Measurements from ENCODE around the gene LITAF. TPM values are rescaled to one million over a fixed set of nuclear protein-coding genes. Genes with fewer than 3 reads are reported as not detected.

LITAF gene
- total RNA-seq, 2 experiments from 2014 or later = 171 to 174 TPM

- Mint-ChIP-seq H3K9me3 (peaks cover 10% of the 10 kb centered on the region), H3K27ac (no peak overlapping the region), H3K4me1 (ENCODE audit: low read depth) (peaks cover 24% of the 10 kb centered on the region), H3K27me3 (ENCODE audit: low read depth) (no peaks in the 10 kb centered on the region), H3K4me3 (no peak overlapping the region), H3K36me3 (ENCODE audit: low read depth) (peaks cover 64% of the 10 kb centered on the region)
- no peak for DNase-seq
- CTCF ChIA-PET = interaction anchor here (0.6 to 2.4 kb wide), 3 partner anchors 9 to 26 kb away, joined by 3 to 12 read pairs (median 3); a partner anchor contains a TSS
- intact Hi-C loops (cut with micrococcal nuclease) = no loop called here
Observed at GRCh38 chr16:11553371-11553770, 33.3 kb downstream of the LITAF start.

GRCh38 chr16:11552440-11552839 lies 34.3 kb downstream of the LITAF start:
- intact Hi-C loops (cut with micrococcal nuclease) = no loop called here
- Mint-ChIP-seq H3K27ac (peak overlapping the region; percentile 6), H3K9me3 (peaks cover 10% of the 10 kb centered on the region), H3K4me1 (ENCODE audit: low read depth) (peaks cover 16% of the 10 kb centered on the region), H3K36me3 (ENCODE audit: low read depth) (peaks cover 66% of the 10 kb centered on the region), H3K4me3 (no peak overlapping the region), H3K27me3 (ENCODE audit: low read depth) (no peaks in the 10 kb centered on the region)
- DNase-seq = no peak
- CTCF ChIA-PET = interaction anchor here (1.2 to 1.6 kb wide), 2 partner anchors 20 to 146 kb away, joined by 3 to 6 read pairs; no protein-coding TSS in a partner anchor

GRCh38 chr16:11551842-11552241 lies 34.9 kb downstream of the LITAF start:
- H3K4me3 Mint-ChIP-seq = no peak overlapping the region
- no peak for DNase-seq
- peaks cover 11% of the 10 kb centered on the region for H3K4me1 Mint-ChIP-seq (ENCODE audit: low read depth)
- no peak overlapping the region for H3K27ac Mint-ChIP-seq
- H3K27me3 Mint-ChIP-seq (ENCODE audit: low read depth) = no peaks in the 10 kb centered on the region
- H3K36me3 Mint-ChIP-seq (ENCODE audit: low read depth) = peaks cover 60% of the 10 kb centered on the region
- intact Hi-C loops (cut with micrococcal nuclease) = no loop called here
- CTCF ChIA-PET = interaction anchor here (1.2 to 1.6 kb wide), 2 partner anchors 20 to 145 kb away, joined by 3 to 6 read pairs; no protein-coding TSS in a partner anchor
- H3K9me3 Mint-ChIP-seq = peaks cover 7% of the 10 kb centered on the region

- Mint-ChIP-seq H3K27me3 (ENCODE audit: low read depth) (no peaks in the 10 kb centered on the region), H3K9me3 (no peaks in the 10 kb centered on the region), H3K36me3 (ENCODE audit: low read depth) (peaks cover 53% of the 10 kb centered on the region), H3K27ac (no peak overlapping the region), H3K4me3 (no peak overlapping the region), H3K4me1 (ENCODE audit: low read depth) (peaks cover 7% of the 10 kb centered on the region)
- DNase-seq = no peak
- intact Hi-C loops (cut with micrococcal nuclease) = no loop called here
- CTCF ChIA-PET = interaction anchor here (1.2 to 1.6 kb wide), 2 partner anchors 19 to 145 kb away, joined by 3 to 6 read pairs; no protein-coding TSS in a partner anchor
Observed at GRCh38 chr16:11550791-11551498, 35.8 kb downstream of the LITAF start.

- peaks cover 7% of the 10 kb centered on the region for H3K4me1 Mint-ChIP-seq (ENCODE audit: low read depth)
- CTCF ChIA-PET = interaction anchor here (1.6 to 2.2 kb wide), 2 partner anchors 14 to 15 kb away, joined by 8 to 9 read pairs; no protein-coding TSS in a partner anchor
- H3K36me3 Mint-ChIP-seq (ENCODE audit: low read depth) = peaks cover 36% of the 10 kb centered on the region
- intact Hi-C loops (cut with micrococcal nuclease) = no loop called here
- no peak overlapping the region for H3K27ac Mint-ChIP-seq
- H3K4me3 Mint-ChIP-seq = no peak overlapping the region
- no peaks in the 10 kb centered on the region for H3K27me3 Mint-ChIP-seq (ENCODE audit: low read depth)
- no peak for DNase-seq
- no peaks in the 10 kb centered on the region for H3K9me3 Mint-ChIP-seq
Observed at GRCh38 chr16:11547118-11547916, 39.4 kb downstream of the LITAF start.

- Mint-ChIP-seq H3K36me3 (ENCODE audit: low read depth) (peaks cover 31% of the 10 kb centered on the region), H3K27me3 (ENCODE audit: low read depth) (no peaks in the 10 kb centered on the region), H3K9me3 (no peaks in the 10 kb centered on the region), H3K4me3 (no peak overlapping the region), H3K4me1 (ENCODE audit: low read depth) (peaks cover 12% of the 10 kb centered on the region), H3K27ac (no peak overlapping the region)
- no peak for DNase-seq
- intact Hi-C loops (cut with micrococcal nuclease) = no loop called here
- CTCF ChIA-PET = interaction anchor here (1.1 to 2.2 kb wide), 3 partner anchors 13 to 15 kb away, joined by 3 to 9 read pairs (median 8); no protein-coding TSS in a partner anchor
Observed at GRCh38 chr16:11546608-11547061, 40.1 kb downstream of the LITAF start.

GRCh38 chr16:11543661-11544393 lies 42.9 kb downstream of the LITAF start:
- DNase-seq = no peak
- no peak overlapping the region for H3K27ac Mint-ChIP-seq
- no peak overlapping the region for H3K4me3 Mint-ChIP-seq
- H3K27me3 Mint-ChIP-seq (ENCODE audit: low read depth) = no peaks in the 10 kb centered on the region
- peaks cover 7% of the 10 kb centered on the region for H3K36me3 Mint-ChIP-seq (ENCODE audit: low read depth)
- CTCF ChIA-PET = no interaction called here
- H3K9me3 Mint-ChIP-seq = no peaks in the 10 kb centered on the region
- peaks cover 20% of the 10 kb centered on the region for H3K4me1 Mint-ChIP-seq (ENCODE audit: low read depth)
- intact Hi-C loops (cut with micrococcal nuclease) = no loop called here

GRCh38 chr16:11542069-11542744 lies 44.5 kb downstream of the LITAF start:
- H3K27me3 Mint-ChIP-seq (ENCODE audit: low read depth) = no peaks in the 10 kb centered on the region
- peaks cover 20% of the 10 kb centered on the region for H3K4me1 Mint-ChIP-seq (ENCODE audit: low read depth)
- intact Hi-C loops (cut with micrococcal nuclease) = no loop called here
- H3K4me3 Mint-ChIP-seq = no peak overlapping the region
- no peak for DNase-seq
- H3K36me3 Mint-ChIP-seq (ENCODE audit: low read depth) = peaks cover 2% of the 10 kb centered on the region
- CTCF ChIA-PET = no interaction called here
- no peaks in the 10 kb centered on the region for H3K9me3 Mint-ChIP-seq
- H3K27ac Mint-ChIP-seq = no peak overlapping the region

GRCh38 chr16:11539641-11540050 lies 47.1 kb downstream of the LITAF start:
- Mint-ChIP-seq H3K27ac (no peak overlapping the region), H3K4me1 (ENCODE audit: low read depth) (peaks cover 14% of the 10 kb centered on the region), H3K4me3 (no peak overlapping the region), H3K9me3 (no peaks in the 10 kb centered on the region), H3K36me3 (ENCODE audit: low read depth) (no peaks in the 10 kb centered on the region), H3K27me3 (ENCODE audit: low read depth) (no peaks in the 10 kb centered on the region)
- no peak for DNase-seq
- CTCF ChIA-PET = no interaction called here
- intact Hi-C loops (cut with micrococcal nuclease) = no loop called here

GRCh38 chr16:11538880-11539279 lies 47.8 kb downstream of the LITAF start:
- Mint-ChIP-seq H3K4me3 (no peak overlapping the region), H3K27ac (no peak overlapping the region), H3K27me3 (ENCODE audit: low read depth) (no peaks in the 10 kb centered on the region), H3K36me3 (ENCODE audit: low read depth) (no peaks in the 10 kb centered on the region), H3K4me1 (ENCODE audit: low read depth) (peaks cover 14% of the 10 kb centered on the region), H3K9me3 (no peaks in the 10 kb centered on the region)
- CTCF ChIA-PET = interaction anchor here (0.6 kb wide), 1 partner anchor 242 kb away, joined by 3 read pairs; no protein-coding TSS in a partner anchor
- intact Hi-C loops (cut with micrococcal nuclease) = no loop called here
- DNase-seq = no peak

- H3K9me3 Mint-ChIP-seq = no peaks in the 10 kb centered on the region
- DNase-seq = no peak
- no peak overlapping the region for H3K27ac Mint-ChIP-seq
- CTCF ChIA-PET = interaction anchor here (0.6 to 11.3 kb wide), 5 partner anchors 23 to 341 kb away, joined by 3 to 106 read pairs (median 4); no protein-coding TSS in a partner anchor
- H3K4me1 Mint-ChIP-seq (ENCODE audit: low read depth) = peaks cover 13% of the 10 kb centered on the region
- no peak overlapping the region for H3K4me3 Mint-ChIP-seq
- intact Hi-C loops (cut with micrococcal nuclease) = no loop called here
- H3K36me3 Mint-ChIP-seq (ENCODE audit: low read depth) = no peaks in the 10 kb centered on the region
- no peaks in the 10 kb centered on the region for H3K27me3 Mint-ChIP-seq (ENCODE audit: low read depth)
Observed at GRCh38 chr16:11536104-11536866, 50.4 kb downstream of the LITAF start.
